GM18868 (cell line): ENCODE measurements around the gene XKR7.

Experiments
- ATAC-seq: cut with Tn5 transposase; IDR thresholded peaks from one replicate; pipeline ENCODE4 v1.9.1; 2021; ENCODE audit warnings: mild to moderate bottlenecking, moderate library complexity; ENCODE audit not compliant: unreplicated experiment

Gene XKR7

GRCh38 chr20:31939661-31940060, 28.3 kb upstream of the XKR7 start:
- no peak for ATAC-seq

- ATAC-seq: no peak
Measured at GRCh38 chr20:31943052-31943471, 24.9 kb upstream of the XKR7 start.

DNA sequence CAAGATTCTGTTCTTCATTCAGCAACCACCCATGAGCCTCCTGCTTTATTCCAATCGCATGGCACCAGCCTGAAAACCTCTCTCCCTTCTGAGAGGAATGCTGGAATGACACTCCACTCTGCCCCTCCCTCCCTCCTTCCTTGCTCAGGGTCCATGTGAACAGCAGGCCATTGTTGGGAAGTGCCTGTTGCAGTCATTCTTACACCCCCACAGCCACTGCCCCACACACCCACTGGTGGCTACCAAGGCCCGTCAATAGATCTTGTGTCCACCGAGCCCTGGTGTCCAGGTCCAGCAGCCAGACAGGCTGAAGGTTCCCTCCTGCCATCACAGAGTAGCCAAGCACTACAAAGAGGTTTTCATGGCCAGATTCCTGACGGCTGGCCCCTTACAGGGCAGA, 22.6 kb upstream of the XKR7 start:
- no peak for ATAC-seq

- ATAC-seq: no peak
Measured at GRCh38 chr20:31945785-31946184, 22.2 kb upstream of the XKR7 start.

- no peak for ATAC-seq
Measured at GRCh38 chr20:31948008-31948407, 19.9 kb upstream of the XKR7 start.

DNA sequence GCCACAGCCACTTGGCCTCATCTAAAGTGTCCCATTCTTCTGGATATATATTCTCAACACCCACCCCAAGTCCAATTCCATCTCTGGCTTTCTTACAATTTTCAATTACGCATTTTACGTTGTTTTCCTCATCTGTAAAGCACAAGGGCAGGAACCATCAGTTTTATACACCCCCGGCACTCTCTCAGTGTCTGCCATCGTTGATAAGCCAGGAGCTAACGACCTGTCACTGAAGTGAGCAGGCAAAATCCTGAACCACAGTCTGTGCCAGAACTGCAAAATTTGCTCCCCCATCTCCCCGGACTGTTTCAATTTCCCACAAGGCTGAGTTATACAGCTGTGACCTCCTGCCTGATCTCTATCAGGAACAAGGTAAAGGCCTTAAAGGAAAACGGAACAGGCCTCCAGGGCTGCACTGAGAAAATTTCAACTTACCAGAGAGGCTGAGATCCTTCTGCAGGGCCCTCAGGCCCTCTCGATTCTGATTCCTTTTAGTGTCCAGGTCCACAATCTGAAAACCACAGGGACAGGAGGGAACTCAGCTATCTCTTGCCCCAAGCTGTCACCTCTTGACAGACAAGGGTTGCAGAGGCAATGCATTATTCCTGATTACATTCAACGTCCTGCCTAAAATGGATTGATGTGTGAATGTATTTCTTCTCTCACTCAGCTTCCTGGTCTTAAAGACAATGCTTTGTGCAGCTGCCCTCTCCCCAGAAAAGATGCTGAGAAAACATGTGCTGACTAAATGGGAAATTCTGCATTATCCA, 17.9 kb upstream of the XKR7 start:
- ATAC-seq: no peak

DNA sequence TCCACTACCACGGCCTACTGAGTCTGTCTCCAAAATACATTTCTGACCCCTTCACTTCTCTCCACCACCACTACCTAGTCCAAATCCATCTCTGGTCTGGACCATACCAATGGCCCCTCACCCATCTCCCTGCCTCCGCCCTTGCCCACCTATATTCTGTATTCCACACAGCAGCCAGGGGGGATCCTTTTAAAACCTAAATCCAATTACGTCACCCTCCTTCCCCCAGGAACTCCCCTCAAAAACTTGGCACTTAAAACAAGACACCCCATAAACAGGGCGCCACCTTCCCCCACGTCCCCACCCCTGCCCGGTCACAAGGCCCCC, 16.8 kb upstream of the XKR7 start:
- no peak for ATAC-seq

DNA sequence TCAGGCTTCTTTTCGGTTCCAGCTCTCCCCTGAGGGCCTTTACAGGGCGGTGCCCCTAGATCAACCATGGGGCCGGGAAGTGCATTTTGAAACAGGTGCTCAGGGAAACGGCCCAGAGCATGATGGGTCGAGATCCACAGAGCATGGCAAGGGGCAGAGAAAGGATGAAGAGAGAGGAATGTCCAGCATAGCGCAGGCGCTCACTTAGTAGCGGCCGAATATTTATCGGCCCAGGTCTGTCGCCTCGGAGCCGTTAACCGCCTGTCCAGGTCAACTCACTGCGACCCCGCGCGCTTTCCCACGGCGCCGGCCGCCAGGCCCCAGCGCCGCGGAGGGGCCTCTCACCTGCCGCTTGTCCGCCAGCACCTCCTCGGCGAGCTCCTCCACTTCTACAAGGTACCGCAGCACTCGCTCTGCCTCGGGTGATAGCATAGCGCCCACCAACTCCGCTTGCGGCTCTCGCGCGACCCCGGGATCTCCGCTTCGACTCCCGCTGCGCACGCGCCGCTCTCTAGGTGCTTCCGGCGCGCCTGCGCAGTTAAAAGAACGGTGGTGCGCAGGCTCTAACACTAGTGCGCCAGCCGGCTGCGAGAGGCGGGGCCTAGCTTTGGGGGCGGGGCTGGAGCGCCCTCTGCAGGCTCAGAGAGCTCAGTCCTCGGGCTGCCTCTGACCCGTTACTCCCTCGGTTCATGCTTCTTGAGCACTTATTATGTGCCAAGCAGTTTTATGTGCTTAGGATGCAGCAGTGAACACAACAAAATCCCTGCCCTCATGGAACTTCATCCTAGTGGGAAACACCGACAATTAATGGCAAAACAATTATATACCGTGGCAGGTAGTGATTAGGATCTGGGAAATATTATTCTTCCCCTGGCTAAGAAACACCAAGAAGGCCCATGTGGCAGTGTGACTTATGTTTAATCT, 16.2 kb upstream of the XKR7 start, which contains the start of gene PDRG1:
PDRG1 (minus strand) TSS at position 517 of the 924 bp plus-strand sequence; CDS start at position 432, 85 bp downstream.
- peak; percentile 92 for ATAC-seq

DNA sequence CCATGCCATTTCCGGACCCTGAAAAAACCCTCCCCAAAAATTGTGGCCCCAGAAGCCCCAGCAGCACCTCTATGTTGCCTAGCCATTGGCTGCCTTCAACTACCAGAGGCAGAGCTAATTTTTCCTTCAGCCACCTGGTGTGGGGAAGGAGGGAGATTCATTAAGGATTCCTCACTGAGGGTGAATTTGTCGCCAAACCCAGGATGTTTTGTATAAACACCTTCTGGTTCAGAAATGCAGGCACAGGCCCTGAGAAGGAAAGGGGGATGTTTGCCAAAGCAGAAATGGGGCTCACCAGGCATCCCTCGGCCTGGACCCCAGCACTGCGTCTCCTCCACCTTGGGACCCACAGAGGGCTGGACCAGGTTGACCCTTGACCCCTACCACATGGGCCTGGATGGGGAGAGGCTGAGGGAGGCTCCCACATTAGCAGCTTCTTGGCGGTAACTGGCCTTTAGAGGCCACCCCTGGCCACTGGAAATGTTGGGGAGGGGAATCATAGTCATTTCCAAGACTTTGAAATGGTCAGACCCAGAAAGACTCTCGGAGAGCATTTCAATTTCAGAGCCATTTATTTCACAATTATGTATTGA, 14.3 kb upstream of the XKR7 start:
- ATAC-seq: no peak

DNA sequence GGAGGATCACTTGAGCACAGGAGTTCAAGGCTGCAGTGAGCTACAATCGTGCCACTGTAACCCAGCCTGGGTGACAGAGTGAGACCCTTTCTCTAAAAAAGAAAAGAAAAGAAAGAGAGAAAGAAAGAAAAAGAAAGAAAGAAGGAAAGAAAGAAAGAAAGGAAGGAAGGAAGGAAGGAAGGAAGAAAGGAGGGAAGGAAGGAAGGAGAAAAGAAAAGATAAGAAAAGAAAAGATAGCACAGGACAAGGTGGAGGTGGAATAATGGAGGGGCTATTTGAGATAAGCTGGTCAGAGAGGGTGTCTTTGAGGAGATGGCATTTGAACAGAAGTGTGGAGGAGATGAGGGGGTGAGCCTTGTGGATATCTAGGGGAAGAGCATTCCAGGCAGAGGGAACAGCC, 13.5 kb upstream of the XKR7 start:
- ATAC-seq: no peak

DNA sequence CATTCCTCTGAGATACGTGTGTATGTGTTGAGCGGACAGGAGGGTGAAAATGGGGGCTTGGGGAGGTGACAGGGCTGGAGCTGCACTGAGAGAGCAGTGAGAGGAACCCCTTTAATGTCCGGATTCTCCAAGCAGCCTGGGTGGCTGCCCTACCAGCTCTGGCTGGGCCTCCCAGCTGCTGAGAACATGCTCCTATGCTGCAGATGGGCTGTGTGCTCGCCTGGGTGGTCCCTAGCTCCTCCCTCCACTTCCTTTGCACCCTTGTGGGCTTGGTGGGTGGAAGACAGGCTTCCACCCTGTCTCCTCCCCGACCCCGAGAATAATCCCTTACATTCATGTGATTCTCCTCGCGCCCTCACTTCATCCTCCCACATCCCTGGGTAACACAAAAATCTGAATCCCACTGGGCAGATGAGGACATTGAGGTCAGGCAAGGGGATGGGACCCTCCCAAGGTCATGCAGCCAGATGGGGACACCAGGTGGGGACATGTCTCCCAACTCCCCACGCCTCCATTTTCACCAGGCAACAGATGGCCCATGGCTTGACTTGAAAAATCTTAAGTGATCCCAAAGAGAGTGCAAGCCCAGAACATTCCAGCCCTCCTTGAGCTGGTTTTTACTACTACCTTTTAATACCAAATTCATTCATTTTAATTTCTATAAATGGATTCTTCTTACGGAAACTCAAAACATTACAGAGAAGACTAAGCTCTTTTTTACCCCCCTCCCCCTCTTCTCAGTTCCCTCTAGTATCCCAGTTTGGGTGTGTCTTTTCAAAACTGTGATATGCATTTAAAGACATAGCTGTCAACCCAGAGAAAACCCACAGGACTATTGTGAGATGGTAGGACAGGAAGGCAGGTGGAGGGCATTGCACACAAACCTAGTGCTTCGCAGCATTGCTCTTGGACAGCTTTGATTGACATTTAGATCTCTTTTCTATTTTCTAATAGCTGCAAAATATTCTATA, 11.1 kb upstream of the XKR7 start:
- no peak for ATAC-seq

- no peak for ATAC-seq
Measured at GRCh38 chr20:31962761-31963160, 5.2 kb upstream of the XKR7 start.

DNA sequence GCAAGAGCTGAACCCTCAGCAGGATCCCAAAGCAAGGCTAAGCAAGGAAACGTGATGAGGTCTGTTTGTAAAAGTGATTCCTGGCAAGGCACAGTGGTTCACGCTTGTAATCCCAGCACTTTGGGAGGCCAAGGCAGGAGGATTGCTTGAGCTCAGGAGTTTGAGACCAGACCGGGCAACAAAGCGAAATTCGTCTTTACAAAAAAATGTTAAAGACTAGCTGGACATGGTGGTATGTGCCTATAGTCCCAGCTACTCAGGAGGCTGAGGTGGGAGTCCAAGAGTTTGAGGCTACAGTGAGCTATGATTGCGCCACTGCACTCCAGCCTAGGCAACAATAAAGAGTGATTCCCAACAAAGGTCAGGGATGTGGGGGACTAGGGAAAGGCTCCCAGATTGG, 4.1 kb upstream of the XKR7 start:
- ATAC-seq: no peak

DNA sequence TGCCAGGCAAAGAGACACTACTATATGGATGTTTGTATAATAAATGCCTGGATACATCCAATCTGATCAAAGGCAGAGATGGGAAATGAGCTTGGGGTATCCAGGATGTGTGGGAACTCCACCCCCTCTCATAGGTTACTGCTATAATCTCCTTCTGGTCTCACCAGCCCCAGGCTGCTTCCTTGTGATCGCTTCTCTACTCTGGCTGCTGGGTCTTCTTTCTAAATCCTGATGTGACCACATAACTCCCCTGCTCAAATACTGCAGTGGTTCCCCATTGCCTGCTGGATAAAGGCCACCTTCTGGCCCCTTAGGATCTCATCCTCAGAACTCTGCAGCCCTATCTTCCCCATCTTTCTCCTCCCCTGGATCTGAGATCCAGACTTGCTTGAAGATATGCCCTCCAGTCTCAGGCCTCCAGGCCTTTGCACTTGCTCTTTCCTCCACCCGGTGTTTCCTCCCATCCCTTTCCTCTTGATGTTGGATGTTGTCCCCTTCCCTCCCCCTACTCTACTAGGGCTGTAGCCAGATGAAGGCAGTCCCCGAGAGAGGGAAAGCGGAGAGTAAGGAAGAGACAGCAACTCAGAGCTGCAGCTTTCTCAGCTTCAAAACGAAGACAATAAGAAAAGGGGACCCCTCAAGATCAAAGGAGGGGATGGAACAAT, 828 bp upstream of the XKR7 start:
- ATAC-seq: no peak

DNA sequence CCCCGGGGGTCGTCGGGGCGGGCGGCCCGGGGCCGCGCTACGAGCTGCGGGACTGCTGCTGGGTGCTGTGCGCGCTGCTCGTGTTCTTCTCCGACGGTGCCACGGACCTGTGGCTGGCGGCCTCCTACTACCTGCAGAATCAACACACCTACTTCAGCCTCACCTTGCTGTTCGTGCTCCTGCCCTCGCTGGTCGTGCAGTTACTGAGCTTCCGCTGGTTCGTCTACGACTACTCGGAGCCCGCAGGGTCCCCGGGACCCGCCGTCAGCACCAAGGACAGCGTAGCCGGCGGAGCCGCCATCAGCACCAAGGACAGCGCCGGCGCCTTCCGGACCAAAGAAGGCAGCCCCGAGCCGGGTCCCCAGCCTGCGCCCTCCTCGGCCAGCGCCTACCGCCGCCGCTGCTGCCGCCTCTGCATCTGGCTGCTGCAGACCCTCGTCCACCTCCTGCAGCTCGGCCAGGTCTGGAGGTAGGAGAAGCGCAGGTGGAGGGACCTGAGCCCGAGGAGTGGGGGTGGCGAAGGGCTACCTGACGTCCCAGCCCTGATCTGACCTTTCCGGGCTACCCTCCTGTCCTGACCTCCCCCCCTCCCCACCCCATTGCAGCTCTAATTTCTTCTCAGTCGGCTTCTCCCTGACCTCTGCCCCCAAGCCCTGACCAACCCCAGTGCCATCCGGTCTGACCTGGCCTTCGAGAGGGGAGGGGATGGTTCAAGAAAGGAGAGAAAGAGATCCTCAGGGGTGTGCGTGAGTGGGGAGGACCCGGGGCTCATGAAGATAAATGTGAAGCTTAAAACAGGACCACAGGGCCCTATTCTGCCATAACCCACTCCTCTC, 558 bp downstream of the XKR7 start:
- ATAC-seq: no peak

DNA sequence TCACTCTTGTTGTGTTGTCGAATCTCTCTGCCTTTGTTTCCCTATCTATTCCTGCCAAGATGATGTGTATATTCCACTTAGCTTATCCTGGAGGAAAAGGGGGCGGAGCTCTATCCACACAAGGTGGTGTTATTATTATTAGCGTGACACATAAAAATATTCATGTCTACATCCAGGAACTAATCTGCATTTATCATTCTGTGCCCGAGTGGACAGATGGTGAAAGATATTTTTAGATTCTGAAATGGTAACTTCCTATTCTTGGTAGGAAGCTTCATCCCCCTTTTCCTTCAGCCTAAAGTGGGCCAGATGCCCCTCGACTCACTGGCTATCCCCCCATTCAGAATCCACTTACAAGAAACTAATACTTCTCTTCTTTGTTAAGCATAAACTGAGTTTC, 2.0 kb downstream of the XKR7 start:
- ATAC-seq: no peak

DNA sequence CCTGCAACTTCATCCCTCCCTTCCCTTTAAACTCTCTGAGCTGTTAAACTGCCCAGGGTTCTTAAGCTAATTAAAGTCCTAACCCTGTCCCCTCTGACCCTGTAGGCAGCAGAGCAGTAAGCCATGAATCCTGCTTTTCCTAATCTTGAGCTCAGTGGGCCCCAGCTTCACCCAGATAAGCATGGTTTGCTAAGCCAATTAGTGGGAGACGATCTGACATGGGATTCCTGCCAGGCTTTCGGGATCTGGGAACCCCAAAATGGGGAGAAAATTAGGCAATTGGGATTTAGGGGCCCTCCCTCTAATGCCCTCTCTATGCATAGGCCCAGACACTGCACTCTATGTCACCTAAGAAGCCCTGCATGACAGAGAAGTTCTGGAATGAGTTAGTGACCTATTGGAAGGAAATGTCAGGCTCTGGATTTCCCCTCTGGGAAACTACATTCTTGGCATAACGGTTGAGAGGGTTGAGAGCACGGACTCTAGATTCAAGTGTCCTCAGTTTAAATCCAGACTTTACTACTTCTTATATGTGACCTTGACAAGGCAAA, 4.6 kb downstream of the XKR7 start:
- no peak for ATAC-seq

DNA sequence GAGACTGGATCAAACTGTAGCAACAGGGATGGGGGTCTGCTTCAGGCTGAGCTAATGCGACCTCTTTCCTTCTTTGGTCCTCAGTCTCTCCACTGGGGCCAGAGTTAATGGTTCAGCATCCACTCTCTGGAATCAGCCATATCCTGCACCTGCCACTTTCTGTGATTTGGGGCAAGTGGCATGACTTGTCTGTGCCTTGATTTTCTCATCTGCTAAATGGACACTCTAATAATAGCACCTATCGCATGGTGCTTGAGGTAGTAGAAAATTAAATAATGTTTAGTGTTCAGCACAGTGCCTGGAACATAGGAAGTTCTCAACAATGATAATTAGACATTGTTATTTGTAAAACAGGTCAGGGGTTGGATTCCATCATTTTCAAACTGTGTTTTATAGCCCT, 6.3 kb downstream of the XKR7 start:
- ATAC-seq: no peak

GRCh38 chr20:31974951-31975487, 7.1 kb downstream of the XKR7 start:
- no peak for ATAC-seq
